H1 (cell line): Measurements from ENCODE around the gene RAB9B. TPM values are rescaled to one million over a fixed set of nuclear protein-coding genes. Genes with fewer than 3 reads are reported as not detected.
A peak's percentile ranks its signal among the peaks of the same experiment; 100 is the strongest.

Experiments
- CTCF ChIA-PET: fragments of 300-600 bp; sonication (Branson Sonifier 250); formaldehyde crosslinking; loops from one replicate; lab custom pipeline; 2021; ENCODE audit not compliant: partially characterized antibody; lab: Charles Lee
- POLR2A ChIA-PET: fragments of 300-600 bp; sonication (Branson Sonifier 250); formaldehyde crosslinking; loops from one replicate; lab custom pipeline; 2021; ENCODE audit warnings: inconsistent platforms; ENCODE audit not compliant: partially characterized antibody; lab: Charles Lee
- DNase-seq, 2 experiments: peaks; one replicate each; pipeline versions ENCODE4 v3.0.0 to v3.0.0-alpha.2; 2010 to 2022; ENCODE audit warnings: low spot score in 2 of 2, low read depth in 1 of 2, mixed read lengths in 1 of 2
- FAIRE-seq: peaks from 2 replicates; lab custom pipeline; 2011; peaks lifted over from hg19 to GRCh38; lab: Jason Lieb, UNC
- H2AFZ ChIP-seq: 2 replicates; pipeline ENCODE4 v1.8.1; 2012; ENCODE audit warnings: low read length, inconsistent platforms
- H2AK5ac ChIP-seq: 2 replicates; pipeline ENCODE4 v1.6.1; 2013; ENCODE audit warnings: low read depth, low read length
- H2BK120ac ChIP-seq: replicated peaks from 2 replicates; pipeline ENCODE3; 2013; ENCODE audit warnings: low read depth, low read length, inconsistent platforms
- H2BK12ac ChIP-seq: 2 replicates; pipeline ENCODE4 v1.6.1; 2013; ENCODE audit warnings: low read depth, low read length
- H2BK15ac ChIP-seq: 2 replicates; pipeline ENCODE4 v1.6.1; 2013; ENCODE audit warnings: low read length
- H2BK20ac ChIP-seq: 2 replicates; pipeline ENCODE4 v1.6.1; 2013; ENCODE audit warnings: low read length
- H2BK5ac ChIP-seq: 2 replicates; pipeline ENCODE4 v1.6.1; 2013; ENCODE audit warnings: low read depth, low read length
- H3K14ac ChIP-seq: 2 replicates; pipeline ENCODE4 v1.6.1; 2013; ENCODE audit warnings: inconsistent platforms; ENCODE audit not compliant: insufficient read length
- H3K18ac ChIP-seq: 2 replicates; pipeline ENCODE4 v1.6.1; 2013; ENCODE audit warnings: low read length; ENCODE audit errors: extremely low read depth
- H3K23ac ChIP-seq: 2 replicates; pipeline ENCODE4 v1.6.1; 2013; ENCODE audit warnings: inconsistent platforms; ENCODE audit not compliant: insufficient read length
- H3K23me2 ChIP-seq: 2 replicates; pipeline ENCODE4 v1.6.1; 2013; ENCODE audit warnings: low read depth, low read length
- H3K27ac ChIP-seq: 2 replicates; pipeline ENCODE4 v1.6.1; 2011; ENCODE audit warnings: low read depth, low read length, inconsistent platforms
- H3K27me3 ChIP-seq, 4 experiments: replicated peaks in 1 of 4; 1 replicate in 1 of 4; 2 replicates in 3 of 4; pipeline versions ENCODE4 v1.6.1 to v1.8.1; 2011 to 2013; ENCODE audit warnings: low read length in 3 of 4, mild to moderate bottlenecking in 3 of 4, inconsistent platforms in 2 of 4, mixed read lengths in 2 of 4, moderate library complexity in 1 of 4; ENCODE audit not compliant: control insufficient read depth in 3 of 4, insufficient read depth in 3 of 4; ENCODE audit errors: extremely low read depth in 1 of 4
- H3K36me3 ChIP-seq, 4 experiments: 2 replicates each; pipeline versions ENCODE4 v1.6.1 to v1.8.1; 2011 to 2013; ENCODE audit warnings: mild to moderate bottlenecking in 4 of 4, low read length in 3 of 4, moderate library complexity in 2 of 4, control low read depth in 1 of 4, inconsistent platforms in 1 of 4; ENCODE audit not compliant: insufficient read depth in 4 of 4, control insufficient read depth in 2 of 4
- H3K4ac ChIP-seq: replicated peaks from 2 replicates; pipeline ENCODE3; 2013; ENCODE audit warnings: low read length, low read depth, mixed read lengths, inconsistent platforms; ENCODE audit not compliant: insufficient read length
- H3K4me1 ChIP-seq, 4 experiments: replicated peaks in 1 of 4; 1 replicate in 1 of 4; 2 replicates in 3 of 4; pipeline versions ENCODE4 v1.6.1 to v1.8.1; 2011 to 2013; ENCODE audit warnings: low read length in 3 of 4, inconsistent platforms in 2 of 4, mixed read lengths in 1 of 4; ENCODE audit not compliant: insufficient read depth in 4 of 4, control insufficient read depth in 3 of 4
- H3K4me2 ChIP-seq, 2 experiments: 2 replicates each; pipeline versions ENCODE4 v1.6.1 to v1.8.1; 2011 to 2013; ENCODE audit warnings: low read depth in 2 of 2, low read length in 2 of 2, control low read depth in 1 of 2, inconsistent platforms in 1 of 2, mild to moderate bottlenecking in 1 of 2; ENCODE audit not compliant: insufficient read depth in 1 of 2
- H3K4me3 ChIP-seq, 4 experiments: fragments of 200-600, 300-600 bp in 1 of 4; sonication (generic), shearing (Covaris generic), sonication (Bioruptor Twin) in 1 of 4; 2 replicates each; pipeline versions ENCODE4 v1.5.1 to v1.8.1; 2011 to 2016; ENCODE audit warnings: low read length in 4 of 4, low read depth in 3 of 4, control low read depth in 2 of 4, inconsistent platforms in 2 of 4, mild to moderate bottlenecking in 2 of 4, mixed read lengths in 1 of 4, moderate library complexity in 1 of 4; ENCODE audit not compliant: insufficient read depth in 2 of 4; ENCODE audit errors: extremely low read depth in 1 of 4
- H3K56ac ChIP-seq: replicated peaks from 2 replicates; pipeline ENCODE3; 2013; ENCODE audit warnings: low read depth, mild to moderate bottlenecking, mixed read lengths, low read length, inconsistent platforms; ENCODE audit not compliant: insufficient read length
- H3K79me1 ChIP-seq: 2 replicates; pipeline ENCODE4 v1.6.1; 2013; ENCODE audit warnings: low read depth, low read length, control low read depth
- H3K79me2 ChIP-seq, 2 experiments: 2 replicates each; pipeline versions ENCODE4 v1.6.1 to v1.8.1; 2012 to 2013; ENCODE audit warnings: low read length in 2 of 2, mild to moderate bottlenecking in 2 of 2, inconsistent platforms in 1 of 2; ENCODE audit not compliant: insufficient read depth in 2 of 2, control insufficient read depth in 1 of 2
- H3K9ac ChIP-seq, 4 experiments: replicated peaks in 1 of 4; 1 replicate in 1 of 4; 2 replicates in 3 of 4; pipeline versions ENCODE4 v1.6.1 to v1.8.1; 2011 to 2013; ENCODE audit warnings: low read depth in 3 of 4, low read length in 3 of 4, control low read depth in 2 of 4, mild to moderate bottlenecking in 2 of 4, moderate library complexity in 2 of 4, inconsistent platforms in 1 of 4; ENCODE audit errors: extremely low read depth in 1 of 4
- H3K9me3 ChIP-seq, 2 experiments: 2 replicates each; pipeline versions ENCODE4 v1.6.1 to v1.8.1; 2012 to 2013; ENCODE audit warnings: mild to moderate bottlenecking in 2 of 2, moderate library complexity in 2 of 2, control low read depth in 1 of 2, inconsistent platforms in 1 of 2, low read depth in 1 of 2, low read length in 1 of 2, mixed read lengths in 1 of 2; ENCODE audit not compliant: insufficient read depth in 2 of 2
- H4K20me1 ChIP-seq, 2 experiments: replicated peaks in 1 of 2; 2 replicates each; pipeline versions ENCODE3 to v1.8.1; 2011 to 2013; ENCODE audit warnings: inconsistent platforms in 2 of 2, low read length in 2 of 2, mild to moderate bottlenecking in 1 of 2; ENCODE audit not compliant: insufficient read depth in 2 of 2, control insufficient read depth in 1 of 2
- H4K5ac ChIP-seq: 2 replicates; pipeline ENCODE4 v1.6.1; 2013; ENCODE audit warnings: low read length, low read depth, mixed read lengths, inconsistent platforms; ENCODE audit not compliant: insufficient read length
- H4K8ac ChIP-seq: 2 replicates; pipeline ENCODE4 v1.8.0; 2013; ENCODE audit warnings: mild to moderate bottlenecking, moderate library complexity, low read length, inconsistent platforms; ENCODE audit not compliant: insufficient read depth; ENCODE audit errors: extremely low read depth
- H4K91ac ChIP-seq: replicated peaks from 2 replicates; pipeline ENCODE3; 2013; ENCODE audit warnings: low read length, mixed read lengths, inconsistent platforms; ENCODE audit not compliant: insufficient read length
- NRF1 ChIP-seq: IDR thresholded peaks from 2 replicates; pipeline ENCODE4 v1.6.1; 2011; ENCODE audit warnings: mild to moderate bottlenecking, low read depth, low read length, improper control_type of control experiment
- TAF1 ChIP-seq: IDR thresholded peaks from 2 replicates; pipeline ENCODE4 v1.6.1; 2011; ENCODE audit warnings: mild to moderate bottlenecking, low read depth, low read length
- WGBS, 2 experiments: shearing (Covaris generic) in 1 of 2; methylation state at CpG; one replicate each; pipeline versions ENCODE4 v1.1.6 to v1.1.7; 2013 to 2015; ENCODE audit warnings: low lambda C conversion rate in 2 of 2, mixed read lengths in 2 of 2, inconsistent platforms in 1 of 2, low coverage in 1 of 2, missing lambda C conversion rate in 1 of 2; ENCODE audit not compliant: insufficient replicate concordance in 2 of 2, insufficient coverage in 1 of 2, insufficient read length in 1 of 2; ENCODE audit errors: extremely low coverage in 1 of 2, missing lambda C conversion rate in 1 of 2; 5-methylcytosine and 5-hydroxymethylcytosine counted together
- polyA plus RNA-seq, 7 experiments: library from polyadenylated mRNA; depleted of rRNA in 3 of 7; stranded (reverse) in 5 of 7; unstranded in 2 of 7; fragments of >200 nt in 5 of 7; fragments of 200-250 nt in 2 of 7; gene quantifications; 1 replicate in 5 of 7; 2 replicates in 1 of 7; 4 replicates in 1 of 7; pipeline versions ENCODE4 v1.2.1 to v1.2.3, GENCODE V29; 2011 to 2013; ENCODE audit warnings: missing spikeins in 2 of 7, mixed read lengths in 2 of 7
- total RNA-seq: library from RNA; stranded (reverse); fragmentation: NEBNext Ultra II Directional; extraction: Animal tissue kit (Norgen Biotek cat#: 25700); gene quantifications from 2 replicates; pipeline ENCODE4 v1.2.1, GENCODE V29; 2021

RAB9B gene
- total and polyA plus RNA-seq, 2 of the 8 experiments (the other 6 are each of a cell fraction or from before 2014, with no cell fraction given), result 0.26 to 0.56 TPM

- no peaks in the 10 kb centered on the region for H3K36me3 ChIP-seq
- no peak overlapping the region for H3K4ac ChIP-seq
- H3K4me2 ChIP-seq, result peak overlapping the region; percentile 82 to 91
- no peak overlapping the region for H3K56ac ChIP-seq
- H4K5ac ChIP-seq, result no peak overlapping the region
- TF ChIP-seq NRF1 (peak; percentile 61), TAF1 (no peak)
- TF ChIP-seq, all 59 proteins: peak for 1
- peak in 1 of 2 experiments; percentile 33 for DNase-seq
- H3K27me3 ChIP-seq, result peaks cover 0 to 5% (median 0%) of the 10 kb centered on the region in 4 experiments; a peak in 3 of 7 replicates
- no peak overlapping the region for H4K91ac ChIP-seq
- no peak overlapping the region for H3K27ac ChIP-seq
- 16% methylated on average over 9 of the region's 11 CpGs; no CpG with 5 or more reads in 1 of the 2 experiments for WGBS, 2 experiments
- H3K79me1 ChIP-seq, result no peaks in the 10 kb centered on the region
- no peaks in the 10 kb centered on the region for H3K9me3 ChIP-seq
- H2BK12ac ChIP-seq, result no peak overlapping the region
- ChIA-PET CTCF (interaction anchor here (0.8 to 1.8 kb wide), 2 partner anchors 10 to 142 kb away, joined by 4 read pairs; no protein-coding TSS in a partner anchor), POLR2A (interaction anchor here (0.6 kb wide), 1 partner anchor 77 kb away, joined by 3 read pairs; no protein-coding TSS in a partner anchor)
- no peak overlapping the region for H2BK15ac ChIP-seq
- no peak overlapping the region for H2BK20ac ChIP-seq
- H3K4me1 ChIP-seq, result no peaks in the 10 kb centered on the region
- no peak overlapping the region for H2AK5ac ChIP-seq
- H3K4me3 ChIP-seq, result peak overlapping the region in 3 of 4 experiments; percentile 54 to 80 (median 65); a peak in 6 of 8 replicates
- no peaks in the 10 kb centered on the region for H4K20me1 ChIP-seq
- peak; percentile 32 for FAIRE-seq
- H2BK120ac ChIP-seq, result no peak overlapping the region
- H3K14ac ChIP-seq, result no peak overlapping the region
- H4K8ac ChIP-seq, result no peak overlapping the region
- H3K79me2 ChIP-seq, result no peaks in the 10 kb centered on the region
- H3K18ac ChIP-seq, result no peak overlapping the region
- no peak overlapping the region for H3K23ac ChIP-seq
- peaks cover 6% of the 10 kb centered on the region; the same call in 1 of the 2 replicates for H3K23me2 ChIP-seq
- no peak overlapping the region for H3K9ac ChIP-seq
- H2AFZ ChIP-seq, result peak overlapping the region; percentile 76
- no peak overlapping the region for H2BK5ac ChIP-seq
Measured at GRCh38 chrX:103831342-103831802, 685 bp downstream of the RAB9B start.
